ENCODE results near the gene GBE1. TPM values are rescaled to one million over a fixed set of nuclear protein-coding genes. Genes with fewer than 3 reads are reported as not detected.

GBE1 gene
- total and polyA plus RNA-seq, 2 experiments from 2014 or later = 27.2 to 71.2 TPM

- Histone ChIP-seq H3K4me3 (no peak overlapping the region), H3K36me3 (no peaks in the 10 kb centered on the region), H3K27me3 (no peaks in the 10 kb centered on the region), H3K27ac (peak overlapping the region; percentile 78), H3K9me3 (ENCODE audit: low read depth) (no peaks in the 10 kb centered on the region), H3K4me1 (ENCODE audit: low read depth) (peaks cover 12% of the 10 kb centered on the region)
- peak; percentile 96 for DNase-seq (ENCODE audit: low read depth in 1 of 2, low spot score in 1 of 2)
- TF ChIP-seq CTCF (IDR thresholded peaks at IDR 0.05; ENCODE audit: low read depth, low read length) = peak; percentile 73
Measured at GRCh38 chr3:81490541-81491288, 270.7 kb downstream of the GBE1 start.

GRCh38 chr3:81485444-81485865 lies 276.0 kb downstream of the GBE1 start:
- peak in 1 of 2 donors; percentile 83 for DNase-seq (ENCODE audit: low read depth in 1 of 2, low spot score in 1 of 2)
- no peaks in the 10 kb centered on the region for H3K27me3 ChIP-seq
- H3K27ac ChIP-seq = no peak overlapping the region
- no peaks in the 10 kb centered on the region for H3K36me3 ChIP-seq
- no peaks in the 10 kb centered on the region for H3K9me3 ChIP-seq (ENCODE audit: low read depth)
- TF ChIP-seq CTCF (IDR thresholded peaks at IDR 0.05; ENCODE audit: low read depth, low read length) = no peak
- peaks cover 5% of the 10 kb centered on the region for H3K4me1 ChIP-seq (ENCODE audit: low read depth)
- H3K4me3 ChIP-seq = no peak overlapping the region

GRCh38 chr3:81484520-81484919 lies 276.9 kb downstream of the GBE1 start:
- Histone ChIP-seq H3K4me3 (no peak overlapping the region), H3K27ac (no peak overlapping the region), H3K4me1 (ENCODE audit: low read depth) (peaks cover 5% of the 10 kb centered on the region), H3K9me3 (ENCODE audit: low read depth) (no peaks in the 10 kb centered on the region), H3K36me3 (no peaks in the 10 kb centered on the region), H3K27me3 (no peaks in the 10 kb centered on the region)
- TF ChIP-seq CTCF (IDR thresholded peaks at IDR 0.05; ENCODE audit: low read depth, low read length) = no peak
- DNase-seq (ENCODE audit: low read depth in 1 of 2, low spot score in 1 of 2) = no peak

GRCh38 chr3:81483046-81483445 lies 278.4 kb downstream of the GBE1 start:
- Histone ChIP-seq H3K27me3 (no peaks in the 10 kb centered on the region), H3K9me3 (ENCODE audit: low read depth) (no peaks in the 10 kb centered on the region), H3K4me1 (ENCODE audit: low read depth) (peaks cover 5% of the 10 kb centered on the region), H3K4me3 (no peak overlapping the region), H3K36me3 (no peaks in the 10 kb centered on the region), H3K27ac (no peak overlapping the region)
- no peak for TF ChIP-seq CTCF (IDR thresholded peaks at IDR 0.05; ENCODE audit: low read depth, low read length)
- no peak for DNase-seq (ENCODE audit: low read depth in 1 of 2, low spot score in 1 of 2)

GRCh38 chr3:81477740-81478139 lies 283.7 kb downstream of the GBE1 start:
- Histone ChIP-seq H3K4me3 (no peak overlapping the region), H3K27ac (no peak overlapping the region), H3K9me3 (ENCODE audit: low read depth) (no peaks in the 10 kb centered on the region), H3K36me3 (no peaks in the 10 kb centered on the region), H3K4me1 (ENCODE audit: low read depth) (peaks cover 6% of the 10 kb centered on the region), H3K27me3 (no peaks in the 10 kb centered on the region)
- no peak for DNase-seq (ENCODE audit: low read depth in 1 of 2, low spot score in 1 of 2)
- TF ChIP-seq CTCF (IDR thresholded peaks at IDR 0.05; ENCODE audit: low read depth, low read length) = no peak

Measured in cardiac muscle cell (in vitro differentiated cells and primary cell).